ENCODE measurements around the gene ANKRD10.

Gene ANKRD10

GRCh38 chr13:110828705-110829104, 86.2 kb downstream of the ANKRD10 start:
- DNase-seq, result no peak
